CD4-positive, CD25-positive, alpha-beta regulatory T cell (primary cell): ENCODE results near the gene GALNS. TPM values are rescaled to one million over a fixed set of nuclear protein-coding genes. Genes with fewer than 3 reads are reported as not detected.
A peak's percentile ranks its signal among the peaks of the same experiment; 100 is the strongest.

Source experiments
- ATAC-seq, 2 donors: fragments of 150-1000 bp; cut with Tn5 transposase; one replicate each; pipeline ENCODE4 v1.10.0; 2021; ENCODE audit warnings: low read depth in 2 of 2, moderate number of reproducible peaks in 2 of 2, moderate library complexity in 1 of 2
- DNase-seq, 3 donors: peaks; one replicate each; pipeline versions ENCODE4 v3.0.0 to v3.0.0-alpha.2; 2012 to 2022; ENCODE audit warnings: mixed read lengths in 1 of 3
- H3K27ac ChIP-seq: one replicate; pipeline ENCODE4 v1.7.0; 2013; ENCODE audit warnings: mild to moderate bottlenecking, low read length; ENCODE audit not compliant: insufficient read depth, poor library complexity, severe bottlenecking
- H3K27me3 ChIP-seq: one replicate; pipeline ENCODE4 v1.7.0; 2013; ENCODE audit warnings: low read length; ENCODE audit not compliant: control insufficient read depth, insufficient read depth
- H3K36me3 ChIP-seq: one replicate; pipeline ENCODE4 v1.7.0; 2013; ENCODE audit warnings: mild to moderate bottlenecking, low read length, moderate library complexity; ENCODE audit not compliant: control insufficient read depth, insufficient read depth
- H3K4me1 ChIP-seq: 2 replicates; pipeline ENCODE4 v1.7.0; 2013; ENCODE audit warnings: mild to moderate bottlenecking, low read length; ENCODE audit not compliant: insufficient read depth, control insufficient read depth, poor library complexity, severe bottlenecking
- H3K4me3 ChIP-seq: one replicate; pipeline ENCODE4 v1.7.0; 2013; ENCODE audit warnings: low read depth, mild to moderate bottlenecking, low read length, moderate library complexity
- H3K9me3 ChIP-seq, 2 experiments: 1 replicate in 1 of 2; 2 replicates in 1 of 2; pipeline ENCODE4 v1.7.0; 2013; ENCODE audit warnings: low read length in 2 of 2, mild to moderate bottlenecking in 1 of 2, moderate library complexity in 1 of 2; ENCODE audit not compliant: control insufficient read depth in 2 of 2
- H3K27ac Mint-ChIP-seq, 3 donors: one replicate each; pipeline ENCODE4 v1.8.0; 2020 to 2022; ENCODE audit warnings: mild to moderate bottlenecking in 3 of 3, mixed read lengths in 3 of 3, moderate library complexity in 2 of 3
- H3K27me3 Mint-ChIP-seq: one replicate; pipeline ENCODE4 v1.8.0; 2022; ENCODE audit warnings: mild to moderate bottlenecking, mixed read lengths
- H3K36me3 Mint-ChIP-seq: one replicate; pipeline ENCODE4 v1.8.0; 2020; ENCODE audit warnings: mixed read lengths
- H3K4me1 Mint-ChIP-seq, 4 donors: one replicate each; pipeline ENCODE4 v1.8.0; 2020 to 2022; ENCODE audit warnings: mixed read lengths in 4 of 4, mild to moderate bottlenecking in 1 of 4
- H3K4me3 Mint-ChIP-seq, 4 donors: one replicate each; pipeline ENCODE4 v1.8.0; 2020 to 2022; ENCODE audit warnings: mild to moderate bottlenecking in 4 of 4, mixed read lengths in 4 of 4, moderate library complexity in 3 of 4
- H3K9me3 Mint-ChIP-seq, 7 donors: one replicate each; pipeline ENCODE4 v1.8.0; 2020 to 2022; ENCODE audit warnings: mixed read lengths in 7 of 7, mild to moderate bottlenecking in 3 of 7, moderate library complexity in 2 of 7
- polyA plus RNA-seq, 4 donors: library from polyadenylated mRNA; unstranded; fragments of 300-500 nt; fragmentation: Illumina TruSeq; gene quantifications; one replicate each; pipeline ENCODE4 v1.2.3, GENCODE V29; 2021
- total RNA-seq: library from RNA; stranded (reverse); gene quantifications from one replicate; pipeline ENCODE4 v1.2.3, GENCODE V29; 2022

Gene GALNS
- total and polyA plus RNA-seq, 5 donors from 2014 or later: 8.1 to 63.1 (median 12.5) TPM

GRCh38 chr16:88863426-88863825 lies 6.7 kb upstream of the GALNS start:
- Histone ChIP-seq H3K36me3 (peaks cover 33% of the 10 kb centered on the region), H3K9me3 (no peaks in the 10 kb centered on the region), H3K4me1 (peaks cover 5% of the 10 kb centered on the region), H3K27ac (no peak overlapping the region), H3K4me3 (no peak overlapping the region), H3K27me3 (no peaks in the 10 kb centered on the region)
- DNase-seq: no peak
- Mint-ChIP-seq H3K4me1 (peaks cover 0 to 11% (median 4%) of the 10 kb centered on the region in 4 donors), H3K36me3 (peaks cover 10% of the 10 kb centered on the region), H3K4me3 (no peak overlapping the region), H3K27ac (peak overlapping the region in 1 of 3 donors; percentile 38), H3K9me3 (peaks cover 0 to 1% (median 0%) of the 10 kb centered on the region in 7 donors), H3K27me3 (no peaks in the 10 kb centered on the region)
- no peak for ATAC-seq

- ATAC-seq (no peak), DNase-seq (no peak)
- Mint-ChIP-seq H3K4me1 (peaks cover 0 to 15% (median 7%) of the 10 kb centered on the region in 4 donors), H3K36me3 (peaks cover 10% of the 10 kb centered on the region), H3K4me3 (no peak overlapping the region), H3K9me3 (peaks cover 0 to 1% (median 0%) of the 10 kb centered on the region in 7 donors), H3K27me3 (no peaks in the 10 kb centered on the region), H3K27ac (no peak overlapping the region)
- Histone ChIP-seq H3K27ac (no peak overlapping the region), H3K4me3 (no peak overlapping the region), H3K36me3 (peaks cover 33% of the 10 kb centered on the region), H3K4me1 (peaks cover 10% of the 10 kb centered on the region), H3K9me3 (no peaks in the 10 kb centered on the region), H3K27me3 (no peaks in the 10 kb centered on the region)
Measured at GRCh38 chr16:88862968-88863367, 6.2 kb upstream of the GALNS start.

- H3K36me3 ChIP-seq: peaks cover 33% of the 10 kb centered on the region
- H3K27me3 ChIP-seq: no peaks in the 10 kb centered on the region
- no peak overlapping the region for H3K27ac Mint-ChIP-seq
- H3K4me3 Mint-ChIP-seq: peak overlapping the region in 1 of 4 donors; percentile 63
- no peak overlapping the region for H3K4me3 ChIP-seq
- H3K27ac ChIP-seq: no peak overlapping the region
- H3K4me1 ChIP-seq: peaks cover 19% of the 10 kb centered on the region
- no peaks in the 10 kb centered on the region for H3K27me3 Mint-ChIP-seq
- H3K4me1 Mint-ChIP-seq: peaks cover 0 to 23% (median 10%) of the 10 kb centered on the region in 4 donors
- no peak for ATAC-seq
- H3K9me3 ChIP-seq: no peaks in the 10 kb centered on the region
- no peak for DNase-seq
- H3K36me3 Mint-ChIP-seq: peaks cover 10% of the 10 kb centered on the region
- H3K9me3 Mint-ChIP-seq: no peaks in the 10 kb centered on the region
Measured at GRCh38 chr16:88861359-88861758, 4.6 kb upstream of the GALNS start.

GRCh38 chr16:88859381-88860091 lies 2.8 kb upstream of the GALNS start:
- no peak overlapping the region for H3K27ac ChIP-seq
- peaks cover 36% of the 10 kb centered on the region for H3K4me1 ChIP-seq
- H3K27me3 Mint-ChIP-seq: no peaks in the 10 kb centered on the region
- H3K36me3 ChIP-seq: peaks cover 33% of the 10 kb centered on the region
- no peaks in the 10 kb centered on the region for H3K9me3 ChIP-seq
- H3K4me3 Mint-ChIP-seq: peak overlapping the region in 2 of 4 donors; percentile 11 to 61
- ATAC-seq: no peak
- H3K27ac Mint-ChIP-seq: no peak overlapping the region
- DNase-seq: no peak
- peaks cover 10% of the 10 kb centered on the region for H3K36me3 Mint-ChIP-seq
- H3K4me1 Mint-ChIP-seq: peaks cover 4 to 36% (median 16%) of the 10 kb centered on the region in 4 donors
- no peak overlapping the region for H3K4me3 ChIP-seq
- H3K9me3 Mint-ChIP-seq: no peaks in the 10 kb centered on the region
- no peaks in the 10 kb centered on the region for H3K27me3 ChIP-seq

GRCh38 chr16:88857728-88858339 lies 1.1 kb upstream of the GALNS start:
- Histone ChIP-seq H3K27ac (peak overlapping the region; percentile 80), H3K9me3 (no peaks in the 10 kb centered on the region), H3K36me3 (peaks cover 33% of the 10 kb centered on the region), H3K4me3 (peak overlapping the region; percentile 92), H3K4me1 (peaks cover 39% of the 10 kb centered on the region), H3K27me3 (no peaks in the 10 kb centered on the region)
- H3K9me3 Mint-ChIP-seq: no peaks in the 10 kb centered on the region
- no peaks in the 10 kb centered on the region for H3K27me3 Mint-ChIP-seq
- H3K4me3 Mint-ChIP-seq: peak overlapping the region; percentile 95 to 100 (median 97)
- peak; percentile 54 to 61 for ATAC-seq
- peaks cover 4 to 40% (median 16%) of the 10 kb centered on the region in 4 donors for H3K4me1 Mint-ChIP-seq
- H3K36me3 Mint-ChIP-seq: peaks cover 10% of the 10 kb centered on the region
- peak overlapping the region; percentile 97 to 98 (median 97) for H3K27ac Mint-ChIP-seq
- DNase-seq: peak; percentile 50 to 85 (median 64)

GRCh38 chr16:88856122-88856827 lies 472 bp downstream of the GALNS start:
- Mint-ChIP-seq H3K4me3 (peak overlapping the region; percentile 79 to 100 (median 86)), H3K4me1 (peaks cover 4 to 46% (median 17%) of the 10 kb centered on the region in 4 donors), H3K36me3 (peaks cover 5% of the 10 kb centered on the region), H3K9me3 (no peaks in the 10 kb centered on the region), H3K27ac (peak overlapping the region in 2 of 3 donors; percentile 63 to 82), H3K27me3 (no peaks in the 10 kb centered on the region)
- Histone ChIP-seq H3K9me3 (no peaks in the 10 kb centered on the region), H3K27ac (peak overlapping the region; percentile 80), H3K36me3 (peaks cover 21% of the 10 kb centered on the region), H3K27me3 (no peaks in the 10 kb centered on the region), H3K4me1 (peaks cover 39% of the 10 kb centered on the region), H3K4me3 (no peak overlapping the region)
- DNase-seq (peak in 2 of 3 donors; percentile 18 to 30), ATAC-seq (peak; percentile 34 to 41)

GRCh38 chr16:88855736-88856121 lies 1.0 kb downstream of the GALNS start:
- peak in 1 of 3 donors; percentile 7 for DNase-seq
- Mint-ChIP-seq H3K27ac (peak overlapping the region in 2 of 3 donors; percentile 63 to 82), H3K9me3 (no peaks in the 10 kb centered on the region), H3K36me3 (peaks cover under 1% of the 10 kb centered on the region), H3K4me3 (peak overlapping the region; percentile 79 to 90 (median 86)), H3K4me1 (peaks cover 4 to 46% (median 17%) of the 10 kb centered on the region in 4 donors), H3K27me3 (no peaks in the 10 kb centered on the region)
- Histone ChIP-seq H3K9me3 (no peaks in the 10 kb centered on the region), H3K27me3 (no peaks in the 10 kb centered on the region), H3K4me1 (peaks cover 39% of the 10 kb centered on the region), H3K27ac (peak overlapping the region; percentile 65), H3K4me3 (no peak overlapping the region), H3K36me3 (peaks cover 17% of the 10 kb centered on the region)
- ATAC-seq: no peak
